ENCODE measurements around the gene DTYMK. TPM values are rescaled to one million over a fixed set of nuclear protein-coding genes. Genes with fewer than 3 reads are reported as not detected.

Gene DTYMK
- total and polyA plus RNA-seq, 2 of the 8 experiments (the other 6 are each of a cell fraction or from before 2014, with no cell fraction given) = 58.3 to 69.9 TPM

- Histone ChIP-seq H3K36me3 (ENCODE audit: control insufficient read depth in 2 of 4, insufficient read depth in 4 of 4, low read length in 3 of 4) (peaks cover 9 to 39% (median 23%) of the 10 kb centered on the region in 4 experiments), H4K8ac (ENCODE audit: extremely low read depth, insufficient read depth, low read length) (no peak overlapping the region), H2AK5ac (ENCODE audit: low read depth, low read length) (no peak overlapping the region), H3K79me2 (ENCODE audit: control insufficient read depth in 1 of 2, insufficient read depth in 2 of 2, low read length in 2 of 2) (no peaks in the 10 kb centered on the region), H3K4me2 (ENCODE audit: insufficient read depth in 1 of 2, low read depth in 2 of 2, low read length in 2 of 2) (no peak overlapping the region), H3K56ac (replicated peaks; ENCODE audit: insufficient read length, low read depth, low read length) (no peak overlapping the region), H2BK20ac (ENCODE audit: low read length) (no peak overlapping the region), H3K23ac (ENCODE audit: insufficient read length) (no peak overlapping the region), H3K4me1 (replicated peaks in 1 of 4; ENCODE audit: control insufficient read depth in 3 of 4, insufficient read depth in 4 of 4, low read length in 3 of 4) (no peaks in the 10 kb centered on the region), H2AFZ (ENCODE audit: low read length) (no peak overlapping the region), H3K27me3 (replicated peaks in 1 of 4; ENCODE audit: control insufficient read depth in 3 of 4, extremely low read depth in 1 of 4, insufficient read depth in 3 of 4, low read length in 3 of 4) (no peaks in the 10 kb centered on the region), H3K27ac (ENCODE audit: low read depth, low read length) (no peak overlapping the region), H4K5ac (ENCODE audit: insufficient read length, low read depth, low read length) (no peak overlapping the region), H2BK12ac (ENCODE audit: low read depth, low read length) (no peak overlapping the region), H3K9ac (replicated peaks in 1 of 4; ENCODE audit: extremely low read depth in 1 of 4, low read depth in 3 of 4, low read length in 3 of 4) (no peak overlapping the region), H3K4ac (replicated peaks; ENCODE audit: insufficient read length, low read depth, low read length) (no peak overlapping the region), H4K20me1 (replicated peaks in 1 of 2; ENCODE audit: control insufficient read depth in 1 of 2, insufficient read depth in 2 of 2, low read length in 2 of 2) (peaks cover 2 to 9% of the 10 kb centered on the region in 2 experiments), H3K23me2 (ENCODE audit: low read depth, low read length) (no peaks in the 10 kb centered on the region), H3K18ac (ENCODE audit: extremely low read depth, low read length) (no peak overlapping the region), H2BK5ac (ENCODE audit: low read depth, low read length) (no peak overlapping the region), H4K91ac (replicated peaks; ENCODE audit: insufficient read length, low read length) (no peak overlapping the region), H3K9me3 (ENCODE audit: insufficient read depth in 2 of 2, low read depth in 1 of 2, low read length in 1 of 2) (no peaks in the 10 kb centered on the region), H3K4me3 (ENCODE audit: extremely low read depth in 1 of 4, insufficient read depth in 2 of 4, low read depth in 3 of 4, low read length in 4 of 4) (no peak overlapping the region), H3K79me1 (ENCODE audit: low read depth, low read length) (no peaks in the 10 kb centered on the region; the same call in 1 of the 2 replicates), H3K14ac (ENCODE audit: insufficient read length) (no peak overlapping the region), H2BK120ac (replicated peaks; ENCODE audit: low read depth, low read length) (no peak overlapping the region), H2BK15ac (ENCODE audit: low read length) (no peak overlapping the region)
- ChIA-PET CTCF (ENCODE audit: partially characterized antibody) (interaction anchor here (1.3 to 2.4 kb wide), 2 partner anchors 13 to 53 kb away, joined by 3 to 5 read pairs; no protein-coding TSS in a partner anchor), POLR2A (ENCODE audit: partially characterized antibody) (interaction anchor here (0.8 to 4.0 kb wide), 5 partner anchors 8 to 207 kb away, joined by 3 to 20 read pairs (median 6); partner anchors contain the start of gene DTYMK)
- no peak for DNase-seq (ENCODE audit: low read depth in 1 of 2, low spot score in 2 of 2)
- FAIRE-seq = no peak
- 94% methylated on average over 30 of the region's 31 CpGs; no CpG with 5 or more reads in 1 of the 2 experiments for WGBS, 2 experiments (ENCODE audit: extremely low coverage in 1 of 2, insufficient coverage in 1 of 2, insufficient read length in 1 of 2, insufficient replicate concordance in 2 of 2, low coverage in 1 of 2, low lambda C conversion rate in 2 of 2, missing lambda C conversion rate in 1 of 2)
- TF ChIP-seq MAFK (IDR thresholded peaks at IDR 0.05; ENCODE audit: low read depth, low read length) (no peak), RAD21 (IDR thresholded peaks at IDR 0.05 in 1 of 2, conservative IDR thresholded peaks at IDR 0.05 in 1 of 2; ENCODE audit: low read depth in 2 of 2, low read length in 2 of 2) (no peak), SIRT6 (IDR thresholded peaks at IDR 0.05; ENCODE audit: low read length) (no peak)
Observed at GRCh38 chr2:241671457-241672240, 15.0 kb downstream of the DTYMK start.
